IPS-18a (cell line): ENCODE data around the gene RELA.
"Not testable (repeated sequence)": the region's sequence is repeated elsewhere in the genome, so short reads cannot be mapped to it uniquely, and the experiment has no call there.

ENCODE experiments used
- H3K27ac ChIP-seq: one replicate; pipeline ENCODE4 v1.5.1; 2013; ENCODE audit warnings: low read length
- H3K27me3 ChIP-seq: one replicate; pipeline ENCODE4 v1.6.1; 2013; ENCODE audit warnings: mild to moderate bottlenecking, low read length; ENCODE audit not compliant: control insufficient read depth, insufficient read depth
- H3K36me3 ChIP-seq: one replicate; pipeline ENCODE4 v1.6.1; 2013; ENCODE audit warnings: low read depth, low read length; ENCODE audit not compliant: control insufficient read depth
- H3K4me1 ChIP-seq: one replicate; pipeline ENCODE4 v1.6.1; 2013; ENCODE audit warnings: low read depth, low read length; ENCODE audit not compliant: control insufficient read depth
- H3K4me3 ChIP-seq: one replicate; pipeline ENCODE4 v1.5.1; 2013; ENCODE audit warnings: low read length
- H3K9ac ChIP-seq: one replicate; pipeline ENCODE4 v1.6.1; 2013; ENCODE audit warnings: mild to moderate bottlenecking, low read length, moderate library complexity
- H3K9me3 ChIP-seq: one replicate; pipeline ENCODE4 v1.6.1; 2013; ENCODE audit warnings: low read depth, low read length; ENCODE audit not compliant: control insufficient read depth

Gene RELA

GRCh38 chr11:65698205-65698604 is 35.5 kb upstream of the RELA start:
- Histone ChIP-seq H3K36me3 (no peaks in the 10 kb centered on the region), H3K9me3 (no peaks in the 10 kb centered on the region), H3K27me3 (no peaks in the 10 kb centered on the region), H3K9ac (no peak overlapping the region), H3K4me1 (no peaks in the 10 kb centered on the region), H3K27ac (no peak overlapping the region), H3K4me3 (no peak overlapping the region)

GRCh38 chr11:65696802-65697552 is 34.3 kb upstream of the RELA start:
- H3K9ac ChIP-seq = no peak overlapping the region
- no peak overlapping the region for H3K4me3 ChIP-seq
- H3K9me3 ChIP-seq = no peaks in the 10 kb centered on the region
- H3K27ac ChIP-seq = no peak overlapping the region
- no peaks in the 10 kb centered on the region for H3K27me3 ChIP-seq
- H3K36me3 ChIP-seq = no peaks in the 10 kb centered on the region
- no peaks in the 10 kb centered on the region for H3K4me1 ChIP-seq

- H3K36me3 ChIP-seq = no peaks in the 10 kb centered on the region
- no peak overlapping the region for H3K9ac ChIP-seq
- H3K4me1 ChIP-seq = no peaks in the 10 kb centered on the region
- no peaks in the 10 kb centered on the region for H3K27me3 ChIP-seq
- no peak overlapping the region for H3K4me3 ChIP-seq
- no peak overlapping the region for H3K27ac ChIP-seq
- no peaks in the 10 kb centered on the region for H3K9me3 ChIP-seq
These were observed 32.9 kb upstream of the RELA start for GRCh38 chr11:65695459-65696241.

GRCh38 chr11:65692367-65692766 is 29.7 kb upstream of the RELA start:
- H3K4me3 ChIP-seq = no peak overlapping the region

GRCh38 chr11:65691847-65692246 is 29.1 kb upstream of the RELA start:
- H3K27me3 ChIP-seq, H3K4me3 ChIP-seq, H3K9me3 ChIP-seq, H3K36me3 ChIP-seq, H3K4me1 ChIP-seq, H3K27ac ChIP-seq, H3K9ac ChIP-seq: not testable (repeated sequence)

More at GRCh38 chr11:65692367-65692766, 29.7 kb upstream of the RELA start:
- H3K9me3 ChIP-seq = no peaks in the 10 kb centered on the region
- H3K4me1 ChIP-seq = no peaks in the 10 kb centered on the region
- H3K36me3 ChIP-seq = no peaks in the 10 kb centered on the region
- no peak overlapping the region for H3K27ac ChIP-seq
- no peaks in the 10 kb centered on the region for H3K27me3 ChIP-seq
- H3K9ac ChIP-seq = no peak overlapping the region

- H3K27ac ChIP-seq = no peak overlapping the region
- H3K36me3 ChIP-seq = no peaks in the 10 kb centered on the region
These were observed 23.3 kb upstream of the RELA start for GRCh38 chr11:65685981-65686380.

GRCh38 chr11:65683480-65683879 is 20.8 kb upstream of the RELA start:
- H3K9ac ChIP-seq, H3K27me3 ChIP-seq, H3K4me1 ChIP-seq, H3K27ac ChIP-seq, H3K9me3 ChIP-seq, H3K36me3 ChIP-seq, H3K4me3 ChIP-seq: not testable (repeated sequence)

More at GRCh38 chr11:65685981-65686380, 23.3 kb upstream of the RELA start:
- Histone ChIP-seq H3K4me3 (no peak overlapping the region), H3K4me1 (no peaks in the 10 kb centered on the region), H3K27me3 (no peaks in the 10 kb centered on the region), H3K9me3 (no peaks in the 10 kb centered on the region), H3K9ac (no peak overlapping the region)

- H3K27me3 ChIP-seq = no peaks in the 10 kb centered on the region
- no peak overlapping the region for H3K4me3 ChIP-seq
- H3K9ac ChIP-seq = no peak overlapping the region
- no peaks in the 10 kb centered on the region for H3K9me3 ChIP-seq
- no peaks in the 10 kb centered on the region for H3K36me3 ChIP-seq
- H3K4me1 ChIP-seq = no peaks in the 10 kb centered on the region
- no peak overlapping the region for H3K27ac ChIP-seq
These were observed 17.6 kb upstream of the RELA start for GRCh38 chr11:65680192-65680743.

GRCh38 chr11:65672982-65673381 is 10.3 kb upstream of the RELA start:
- no peak overlapping the region for H3K27ac ChIP-seq
- no peaks in the 10 kb centered on the region for H3K36me3 ChIP-seq
- no peak overlapping the region for H3K4me3 ChIP-seq
- no peaks in the 10 kb centered on the region for H3K9me3 ChIP-seq
- no peak overlapping the region for H3K9ac ChIP-seq
- no peaks in the 10 kb centered on the region for H3K27me3 ChIP-seq
- no peaks in the 10 kb centered on the region for H3K4me1 ChIP-seq

- H3K27ac ChIP-seq = no peak overlapping the region
- H3K4me1 ChIP-seq = no peaks in the 10 kb centered on the region
- no peak overlapping the region for H3K4me3 ChIP-seq
- no peak overlapping the region for H3K9ac ChIP-seq
- no peaks in the 10 kb centered on the region for H3K9me3 ChIP-seq
- H3K27me3 ChIP-seq = no peaks in the 10 kb centered on the region
- H3K36me3 ChIP-seq = no peaks in the 10 kb centered on the region
These were observed 9.6 kb upstream of the RELA start for GRCh38 chr11:65672180-65672860.

GRCh38 chr11:65663639-65664200 is 1.0 kb upstream of the RELA start:
- Histone ChIP-seq H3K27ac (peak overlapping the region; percentile 59), H3K27me3 (no peaks in the 10 kb centered on the region), H3K9ac (peak overlapping the region; percentile 68), H3K4me3 (peak overlapping the region; percentile 94), H3K36me3 (peaks cover 21% of the 10 kb centered on the region), H3K9me3 (no peaks in the 10 kb centered on the region), H3K4me1 (no peaks in the 10 kb centered on the region)
